NOMO-1 (cell line): ENCODE measurements around the gene LRMDA.

Source experiments
- DNase-seq, 2 experiments: peaks; one replicate each; lab custom pipeline; 2025; ENCODE audit not compliant: unreplicated experiment in 2 of 2; lab: John Stamatoyannopoulos, UW

LRMDA gene

DNA sequence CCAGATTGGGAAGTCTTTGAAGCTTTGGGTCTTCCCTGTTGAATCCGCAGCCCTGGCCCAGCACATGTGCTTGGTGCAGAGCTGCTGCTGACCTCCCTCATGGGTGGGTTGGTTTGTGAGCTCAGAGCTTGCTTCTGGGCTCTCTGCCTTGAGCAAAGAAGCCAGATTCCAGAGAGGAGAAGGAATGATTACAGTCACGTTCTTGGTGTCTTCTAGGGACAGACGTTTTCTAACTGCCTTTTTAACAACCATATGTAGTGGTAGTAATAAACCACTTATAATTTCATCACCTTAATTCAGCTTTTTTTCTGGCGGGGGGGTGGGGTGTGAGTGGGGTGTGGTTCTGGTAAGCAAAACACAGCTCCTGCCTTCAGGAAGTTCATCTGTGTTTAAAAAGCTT, 39.5 kb downstream of the LRMDA start:
- DNase-seq: peak in 1 of 2 experiments; percentile 13

DNA sequence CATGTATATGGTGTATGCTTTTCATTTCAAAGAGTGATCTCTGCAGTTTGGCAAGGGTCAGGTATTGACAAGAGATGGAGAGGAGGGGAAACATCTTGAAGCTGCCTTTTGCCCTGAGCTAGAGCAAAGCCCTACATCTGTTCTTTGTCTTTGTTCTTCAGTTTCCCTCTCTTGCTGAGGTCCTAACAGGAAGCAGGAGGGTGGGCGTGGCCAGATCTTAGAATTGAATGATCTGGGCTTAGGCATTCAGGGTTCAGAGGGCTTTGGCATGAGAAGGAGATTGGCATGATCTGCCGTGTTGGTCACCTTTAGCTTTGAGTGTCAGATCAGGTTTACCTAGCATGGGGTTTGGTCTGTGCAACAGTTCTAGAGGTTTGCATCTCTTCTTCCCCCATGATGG, 41.3 kb downstream of the LRMDA start:
- DNase-seq: no peak

DNA sequence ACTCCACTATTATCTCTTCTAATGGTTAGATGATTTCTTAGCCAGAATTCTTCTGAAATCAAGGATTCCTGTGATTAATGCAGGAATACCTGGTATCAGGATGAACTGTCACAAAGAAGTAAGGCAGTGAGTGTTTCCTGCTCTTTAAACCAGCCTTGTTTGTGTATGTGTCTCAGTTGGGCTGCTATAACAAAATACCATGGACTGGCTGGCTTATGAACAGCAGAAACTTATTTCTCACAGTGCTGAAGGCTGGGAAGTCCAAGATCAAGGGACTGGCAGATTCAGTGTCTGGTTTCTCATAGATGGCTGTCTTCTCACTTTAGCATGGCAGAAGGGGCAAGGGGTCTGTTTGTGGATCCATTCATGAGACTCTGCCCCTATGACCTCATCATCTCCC, 42.7 kb downstream of the LRMDA start:
- no peak for DNase-seq

DNA sequence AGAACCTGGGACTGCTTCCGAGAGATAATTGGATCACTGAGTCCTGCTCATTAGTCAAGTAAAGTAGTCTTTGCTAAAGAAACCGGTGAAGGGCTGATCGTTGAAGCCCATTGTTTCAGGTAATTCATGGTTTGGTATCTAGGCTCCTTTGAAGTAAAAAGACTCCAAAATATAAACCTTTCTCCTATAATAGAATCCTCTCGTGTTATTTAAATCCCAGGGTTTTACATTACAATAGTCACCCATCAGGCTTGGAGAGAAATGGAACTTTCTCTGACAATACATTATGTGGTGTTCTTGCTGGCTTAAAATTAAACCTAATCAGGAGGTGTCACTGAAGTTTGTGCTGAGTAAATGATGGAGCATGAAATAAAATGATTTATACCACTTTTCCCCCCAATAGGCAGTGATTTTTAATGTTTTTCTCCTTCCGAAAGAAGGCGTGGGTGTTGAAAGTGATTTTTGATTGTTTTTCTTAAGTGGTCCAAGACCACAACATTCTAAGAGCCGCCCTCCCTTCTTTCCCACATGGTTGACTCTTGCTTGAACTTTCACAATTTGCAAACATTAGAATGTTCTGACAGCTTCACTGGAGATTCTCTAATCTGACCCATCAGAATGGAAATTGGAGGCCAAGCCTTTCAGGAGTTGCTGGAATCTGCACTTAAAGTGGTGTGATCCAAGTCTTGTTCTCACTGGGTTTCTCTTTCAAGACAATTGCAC, 44.2 kb downstream of the LRMDA start:
- no peak for DNase-seq

DNA sequence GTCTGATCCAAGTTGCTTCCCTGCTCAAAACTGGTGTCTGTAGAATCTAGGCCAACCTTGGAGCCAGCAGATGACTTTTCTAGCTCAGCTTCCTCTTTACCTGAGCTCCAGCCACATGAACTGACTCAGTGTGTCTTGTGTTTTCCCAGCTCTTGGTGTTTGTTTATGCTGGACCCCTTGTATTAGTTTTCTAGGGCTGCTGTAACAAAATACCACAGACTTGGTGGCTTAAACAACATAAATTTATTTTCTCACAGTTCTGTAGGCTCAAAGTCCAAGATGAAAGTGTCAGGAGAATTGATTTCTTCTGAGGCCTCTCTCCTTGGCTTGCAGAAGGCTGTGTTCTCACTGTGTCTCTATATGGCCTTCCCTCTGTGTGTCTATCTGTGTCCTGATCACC, 45.1 kb downstream of the LRMDA start:
- DNase-seq: no peak

DNA sequence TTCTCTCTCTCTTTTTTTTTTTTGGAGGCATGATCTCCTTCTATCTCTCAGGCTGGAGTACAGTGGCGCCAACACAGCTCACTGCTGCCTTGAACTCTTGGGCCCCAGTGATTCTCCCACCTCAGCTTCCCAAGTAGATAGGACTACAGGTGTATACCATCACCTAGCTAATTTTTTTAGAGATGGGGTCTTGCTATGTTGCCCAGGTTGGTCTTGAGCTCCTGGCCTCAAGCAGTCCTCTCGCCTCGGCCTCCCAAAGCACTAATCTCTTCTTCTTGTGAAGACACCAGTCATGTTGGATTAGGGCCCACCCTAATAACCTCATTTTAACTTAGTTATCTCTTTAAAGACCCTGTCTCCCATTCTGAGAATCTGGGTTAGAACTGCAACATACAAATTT, 45.6 kb downstream of the LRMDA start:
- no peak for DNase-seq

DNA sequence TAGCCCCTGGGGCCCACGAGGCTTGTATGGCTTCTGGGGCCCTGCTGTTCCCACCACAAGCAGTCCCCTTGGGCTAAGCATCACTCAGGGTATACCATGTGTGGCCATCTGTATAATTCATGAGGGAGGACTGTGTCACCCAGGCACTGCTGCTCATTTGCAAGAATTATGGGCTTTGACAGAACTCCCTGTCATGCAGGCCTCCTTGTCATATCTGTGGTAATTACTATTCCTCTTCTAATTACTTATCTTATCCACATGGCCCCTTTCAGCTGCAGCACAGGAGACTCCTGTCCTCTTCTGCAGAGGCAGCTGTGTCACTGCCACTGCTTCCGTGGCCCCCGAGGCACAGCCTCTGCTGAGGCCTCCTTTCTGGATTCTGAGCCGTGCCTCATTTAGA, 46.3 kb downstream of the LRMDA start:
- no peak for DNase-seq

DNA sequence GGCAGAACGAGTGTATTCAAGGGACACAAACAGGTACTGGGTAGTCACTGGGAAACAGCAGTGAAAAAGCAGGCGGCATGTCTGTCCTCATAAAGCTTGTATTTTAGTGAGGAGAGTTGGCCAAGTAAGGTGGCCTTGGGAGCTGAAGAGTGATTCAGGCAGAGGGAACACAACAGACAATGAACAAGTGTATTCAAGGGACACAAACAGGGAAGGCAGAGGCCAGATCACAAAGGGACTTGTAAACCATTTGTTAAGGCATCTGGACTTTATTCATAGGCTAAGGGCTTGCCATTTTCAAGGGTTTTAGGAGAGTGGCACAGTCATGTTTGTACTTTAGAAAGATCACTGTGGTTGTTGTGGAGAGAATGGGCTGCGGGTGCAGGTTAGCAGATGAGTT, 49.0 kb downstream of the LRMDA start:
- no peak for DNase-seq

DNA sequence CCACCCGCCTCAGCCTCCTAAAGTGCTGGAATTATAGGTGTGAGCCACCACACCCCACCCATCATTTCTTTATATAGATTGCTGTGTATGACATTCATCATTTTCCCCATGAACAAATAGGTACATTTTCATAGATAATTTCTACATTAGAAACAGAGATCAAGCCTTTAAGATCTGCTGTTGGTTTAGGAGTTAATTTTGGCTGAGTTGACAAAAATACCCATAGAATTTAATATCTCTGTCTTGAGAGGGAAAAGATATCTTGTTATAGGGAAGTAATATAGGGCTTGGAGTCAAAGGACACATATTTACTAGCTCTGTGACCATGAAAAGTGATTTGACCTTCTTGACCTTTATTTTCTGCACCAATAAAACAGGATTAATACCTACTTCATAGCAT, 51.8 kb downstream of the LRMDA start:
- no peak for DNase-seq

DNA sequence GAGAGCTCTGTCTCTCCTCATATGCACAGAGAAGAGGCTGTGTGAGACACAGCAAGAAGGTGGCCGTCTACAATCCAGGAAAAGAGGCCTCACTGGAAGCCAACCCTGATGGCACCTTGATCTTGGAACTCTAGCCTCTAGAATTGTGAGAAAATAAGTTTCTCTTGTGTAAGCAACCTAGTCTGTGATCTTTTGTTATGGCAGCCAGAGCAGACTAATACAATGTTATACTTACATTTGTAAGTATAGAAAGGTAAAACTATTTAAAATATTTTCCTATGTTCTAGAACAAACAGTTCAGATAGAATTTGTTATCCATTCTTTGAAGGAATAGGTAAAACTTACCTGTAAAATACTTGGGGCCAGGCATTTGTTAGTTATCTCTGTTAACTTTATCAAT, 53.3 kb downstream of the LRMDA start:
- no peak for DNase-seq

DNA sequence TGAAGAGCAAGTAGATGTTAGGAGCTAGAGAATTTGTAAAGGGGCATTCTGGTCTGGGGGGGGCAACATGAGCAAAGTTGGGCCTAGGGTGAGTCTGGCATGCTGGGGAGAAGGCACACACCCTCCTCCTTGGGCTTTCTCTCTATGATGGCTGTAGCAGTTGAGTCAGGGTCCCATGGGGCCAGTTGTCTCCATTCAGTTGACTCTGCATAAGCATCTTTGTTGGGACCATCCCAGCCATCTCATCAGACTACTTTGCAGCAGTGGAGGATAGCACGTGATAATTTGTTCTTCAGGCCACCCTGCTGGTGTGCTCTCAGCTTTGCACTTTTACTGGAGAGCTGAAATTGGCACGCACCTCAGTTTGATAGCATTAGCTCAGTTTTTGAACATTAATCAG, 55.2 kb downstream of the LRMDA start:
- no peak for DNase-seq

DNA sequence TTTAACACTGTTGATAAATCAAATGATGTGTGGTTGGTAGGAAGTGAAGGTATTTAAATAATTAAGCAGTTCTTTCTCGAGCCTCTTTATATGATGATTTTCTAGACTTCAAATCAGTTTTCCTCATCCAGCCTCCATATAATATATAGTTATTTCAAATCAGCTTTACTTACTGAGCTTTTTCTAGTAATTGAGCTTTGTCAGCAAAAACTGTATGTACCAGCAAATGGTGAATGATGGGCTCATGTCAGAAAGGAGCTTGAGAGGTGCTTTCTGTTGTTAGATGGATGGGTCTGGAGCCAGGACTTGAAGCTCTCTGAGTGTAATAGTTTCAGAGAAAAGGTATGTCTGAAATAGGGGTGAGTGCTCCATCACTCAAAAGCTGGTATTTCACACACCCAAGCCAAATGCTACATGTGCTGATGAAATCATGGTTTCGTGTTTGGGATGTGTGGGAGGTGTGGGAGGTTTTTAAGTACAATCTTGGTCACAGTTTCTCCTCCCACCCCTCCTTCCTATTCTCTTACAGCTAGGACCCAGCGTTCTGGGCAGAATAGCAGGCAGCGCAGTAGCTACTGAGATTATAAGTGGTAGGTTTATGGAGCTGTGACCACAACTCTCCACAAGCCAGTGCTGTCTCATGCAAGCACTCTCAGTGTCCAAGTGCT, 55.8 kb downstream of the LRMDA start:
- DNase-seq: no peak

DNA sequence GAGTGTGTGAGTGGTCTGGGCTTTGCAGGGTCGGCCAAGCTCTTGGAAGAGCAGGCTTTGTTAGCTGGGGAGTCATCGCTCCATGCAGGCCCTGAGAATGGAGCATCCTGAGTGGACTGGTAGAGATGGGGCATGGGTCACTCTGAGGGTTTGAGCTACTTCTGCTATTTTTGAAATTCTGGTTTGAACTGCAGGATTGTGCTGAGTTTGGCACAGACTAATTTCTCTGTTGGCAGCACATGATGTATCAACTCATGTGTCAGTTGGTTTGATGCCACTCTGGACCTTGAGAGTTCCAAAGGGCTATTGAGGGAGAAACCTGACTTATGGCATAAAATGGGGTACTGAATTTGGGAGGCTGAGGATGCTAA, 56.3 kb downstream of the LRMDA start:
- DNase-seq: no peak

DNA sequence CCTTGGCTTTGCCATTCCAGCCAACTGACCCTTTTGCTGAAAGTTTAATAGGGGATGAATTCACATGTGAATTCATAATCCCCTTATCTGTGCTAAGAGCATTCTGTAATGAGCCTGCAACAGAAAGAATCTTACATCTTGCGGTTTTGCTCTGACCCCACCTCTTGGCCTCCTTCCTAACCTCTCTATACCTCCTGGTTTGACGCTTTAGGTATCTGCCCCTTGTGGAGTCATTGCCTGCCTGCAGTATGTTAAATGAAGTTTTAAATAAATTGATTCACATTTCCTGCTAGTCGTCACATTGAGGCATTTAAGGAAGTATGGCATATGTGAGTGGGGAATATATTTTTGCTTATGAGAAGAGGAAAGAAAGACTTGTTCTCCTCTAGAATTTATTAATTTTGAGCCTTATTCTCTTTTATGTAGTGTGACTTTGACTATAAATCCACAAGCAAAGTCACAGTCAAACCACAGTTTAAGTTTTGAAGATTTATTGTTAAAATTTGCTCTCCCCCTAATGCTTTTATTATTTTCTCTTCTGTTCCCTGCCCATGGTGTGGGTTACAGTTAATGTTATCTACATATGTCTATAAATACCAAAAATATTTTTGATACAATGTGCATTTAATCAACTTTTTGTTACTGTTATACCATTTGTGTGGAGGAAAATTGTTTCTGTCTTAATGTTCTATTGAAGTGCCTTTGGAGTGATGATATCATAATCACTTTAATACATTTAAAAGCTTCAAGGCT, 60.9 kb downstream of the LRMDA start:
- peak; percentile 32 to 49 for DNase-seq

DNA sequence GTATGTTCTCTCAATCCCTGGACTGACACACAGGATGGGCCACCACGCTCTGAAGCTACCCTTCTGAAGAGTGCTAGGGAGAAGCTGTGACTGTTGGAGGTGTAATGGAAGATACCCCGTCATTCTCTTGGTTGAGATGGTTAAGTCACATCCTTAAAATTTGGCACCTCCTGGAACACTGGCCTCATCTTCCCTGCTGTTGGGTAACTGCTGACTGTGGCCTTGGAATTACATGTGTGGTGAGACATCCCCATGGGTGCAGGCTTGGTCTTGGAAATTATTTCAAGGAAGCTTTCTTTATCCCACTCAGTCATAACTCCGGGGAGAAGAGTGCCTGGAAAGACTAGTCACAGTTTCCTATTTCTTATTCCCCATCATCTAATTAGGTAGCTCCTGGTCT, 62.0 kb downstream of the LRMDA start:
- no peak for DNase-seq

DNA sequence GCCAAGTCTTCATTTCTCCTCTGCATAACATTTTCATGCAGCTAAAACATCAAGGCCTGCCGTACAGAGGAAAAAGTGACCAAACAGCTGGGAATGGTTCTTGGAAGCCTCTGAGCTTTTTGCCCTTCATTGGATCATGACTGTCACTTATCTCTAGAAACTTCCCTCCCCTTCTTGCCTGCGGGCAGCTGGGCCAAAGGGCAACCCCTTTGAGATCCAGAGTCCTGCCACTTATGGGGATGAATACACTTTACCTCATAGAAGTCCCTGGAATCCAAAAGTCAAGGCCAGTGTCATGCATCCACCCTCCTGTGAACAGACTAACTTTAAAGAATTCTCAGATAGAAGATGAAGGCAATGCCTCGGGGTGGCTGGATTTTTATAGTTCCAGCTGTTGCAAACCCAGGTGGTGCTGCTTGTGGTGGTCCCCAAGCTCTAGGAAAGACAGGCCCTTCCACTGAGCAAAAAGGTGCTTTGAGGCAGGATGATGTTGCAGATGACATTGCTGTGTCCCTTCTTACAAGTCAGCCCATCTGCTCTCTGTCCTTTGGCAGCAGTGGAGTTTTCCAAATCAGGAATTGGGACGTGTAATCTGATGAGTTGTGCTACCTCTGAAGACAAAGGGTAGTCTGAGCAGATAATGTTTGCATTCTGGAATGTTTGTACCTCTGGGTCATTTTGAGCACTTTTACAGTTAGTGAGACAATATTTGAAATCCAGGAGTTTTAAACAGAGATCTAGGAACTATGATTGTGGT, 64.2 kb downstream of the LRMDA start:
- no peak for DNase-seq

DNA sequence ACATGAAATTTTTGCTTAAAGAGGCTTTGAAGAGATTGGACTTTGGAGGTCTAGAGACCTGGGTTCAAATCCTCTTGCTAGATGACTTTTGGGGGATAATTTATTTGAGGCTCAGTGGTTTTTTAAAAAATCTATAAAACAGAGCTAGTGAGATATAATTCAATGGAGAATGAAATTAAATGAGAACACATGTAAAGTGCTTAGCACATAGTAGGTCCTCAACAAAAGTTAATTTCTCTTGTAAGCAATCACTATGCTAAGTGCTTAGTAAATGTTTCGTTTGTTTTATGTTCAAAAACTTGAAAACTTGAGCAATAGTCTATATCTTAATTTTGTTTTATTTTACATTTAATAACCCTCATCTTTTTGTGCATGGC, 64.8 kb downstream of the LRMDA start:
- DNase-seq: no peak

DNA sequence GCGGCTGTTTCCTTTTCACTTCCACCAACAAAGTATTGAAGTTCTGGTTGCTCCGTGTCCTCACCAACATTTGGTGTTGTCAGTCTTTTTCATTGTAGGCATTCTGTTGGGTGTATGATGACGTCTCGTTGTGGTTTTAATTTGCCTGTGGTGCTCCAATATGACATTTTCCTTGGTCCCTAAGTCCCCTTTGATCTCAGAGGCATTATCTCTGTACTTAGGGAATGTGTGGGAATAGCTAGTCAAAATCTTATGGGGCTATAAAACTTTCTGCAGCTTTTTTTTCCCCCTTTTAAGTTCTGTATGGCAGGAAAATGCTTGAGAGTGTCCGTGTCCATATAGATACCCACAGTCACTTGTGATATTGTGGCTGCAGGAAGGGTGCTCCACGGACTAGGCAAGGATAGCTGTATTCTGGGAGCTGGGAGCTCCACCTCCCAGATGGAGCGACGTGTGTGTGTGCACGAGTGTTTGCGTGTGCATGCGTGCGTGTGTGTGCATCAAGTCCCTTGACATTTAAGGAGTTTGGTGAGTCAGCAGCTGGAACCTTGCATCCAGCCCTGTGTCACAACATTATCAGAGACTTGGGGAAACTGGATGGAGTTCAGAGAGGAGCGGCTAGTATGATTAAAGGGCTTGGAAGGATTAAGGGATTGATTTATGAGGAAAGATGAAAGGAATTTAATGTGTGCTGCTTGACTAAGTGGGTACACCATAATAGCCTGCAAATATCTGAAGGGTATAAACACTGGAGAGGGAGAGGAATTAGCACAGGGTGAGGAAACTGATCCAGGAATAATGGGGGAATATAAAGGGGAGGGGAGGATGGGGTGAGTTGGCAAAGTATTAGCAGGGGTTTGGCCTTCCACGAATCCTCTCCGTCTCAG, 66.8 kb downstream of the LRMDA start:
- DNase-seq: no peak

DNA sequence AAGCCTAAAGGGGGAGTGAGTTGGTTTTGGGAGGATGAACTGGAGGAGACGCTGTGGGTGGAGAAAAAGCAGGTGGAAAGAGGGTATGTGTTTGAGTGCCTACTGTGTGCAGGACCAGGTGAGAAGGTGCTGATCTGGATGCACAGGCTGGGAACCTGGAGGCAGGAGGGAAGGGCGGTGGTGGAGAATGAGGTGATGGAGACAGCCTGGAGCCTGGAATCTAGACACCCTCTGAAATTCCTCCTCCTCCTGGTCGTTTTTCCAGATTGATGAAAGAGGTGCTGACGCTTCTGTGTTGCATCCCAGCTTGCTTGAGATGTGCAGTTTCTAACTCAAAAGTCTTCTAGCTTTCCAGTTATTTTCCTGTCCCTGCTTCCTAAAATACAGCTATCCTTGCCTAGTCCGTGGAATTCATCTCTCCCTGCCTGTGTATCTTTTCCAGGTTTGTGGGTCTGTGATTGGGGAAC, 67.5 kb downstream of the LRMDA start:
- DNase-seq: no peak

DNA sequence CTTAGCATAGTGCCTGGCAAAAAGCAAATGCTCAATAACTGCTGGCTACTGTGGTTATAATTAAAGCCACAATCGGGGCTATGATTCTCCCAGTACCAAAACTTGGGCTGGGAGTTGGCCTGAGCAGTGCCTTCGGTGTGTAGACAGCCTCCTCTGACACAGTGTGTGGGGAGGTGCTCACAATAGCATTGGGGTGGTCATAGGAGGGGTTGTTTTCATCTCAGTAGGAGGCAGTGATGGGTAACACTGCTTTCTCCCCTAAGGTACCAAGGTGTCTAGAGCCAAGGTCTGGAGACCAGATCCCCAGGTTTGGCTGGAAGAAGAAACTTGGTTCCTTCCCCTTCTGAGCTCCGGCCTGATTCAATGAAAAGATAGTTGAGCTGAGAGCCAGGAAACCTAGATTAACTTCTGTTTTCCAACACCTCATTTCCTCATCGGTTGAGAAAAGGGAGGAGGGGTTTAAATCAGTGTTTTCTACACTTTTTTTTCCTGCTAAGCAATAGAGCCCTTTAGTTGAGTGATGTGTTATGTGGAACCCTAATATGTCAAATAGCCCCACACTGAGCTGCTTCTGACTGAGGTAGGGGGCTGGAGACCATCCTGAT, 68.2 kb downstream of the LRMDA start:
- DNase-seq: peak; percentile 29 to 45
